ENCODE results near the gene ATG7.

- TF ChIP-seq, protein P1, sequence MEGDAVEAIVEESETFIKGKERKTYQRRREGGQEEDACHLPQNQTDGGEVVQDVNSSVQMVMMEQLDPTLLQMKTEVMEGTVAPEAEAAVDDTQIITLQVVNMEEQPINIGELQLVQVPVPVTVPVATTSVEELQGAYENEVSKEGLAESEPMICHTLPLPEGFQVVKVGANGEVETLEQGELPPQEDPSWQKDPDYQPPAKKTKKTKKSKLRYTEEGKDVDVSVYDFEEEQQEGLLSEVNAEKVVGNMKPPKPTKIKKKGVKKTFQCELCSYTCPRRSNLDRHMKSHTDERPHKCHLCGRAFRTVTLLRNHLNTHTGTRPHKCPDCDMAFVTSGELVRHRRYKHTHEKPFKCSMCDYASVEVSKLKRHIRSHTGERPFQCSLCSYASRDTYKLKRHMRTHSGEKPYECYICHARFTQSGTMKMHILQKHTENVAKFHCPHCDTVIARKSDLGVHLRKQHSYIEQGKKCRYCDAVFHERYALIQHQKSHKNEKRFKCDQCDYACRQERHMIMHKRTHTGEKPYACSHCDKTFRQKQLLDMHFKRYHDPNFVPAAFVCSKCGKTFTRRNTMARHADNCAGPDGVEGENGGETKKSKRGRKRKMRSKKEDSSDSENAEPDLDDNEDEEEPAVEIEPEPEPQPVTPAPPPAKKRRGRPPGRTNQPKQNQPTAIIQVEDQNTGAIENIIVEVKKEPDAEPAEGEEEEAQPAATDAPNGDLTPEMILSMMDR (IDR thresholded peaks at IDR 0.05), result no peak
- TF ChIP-seq POLR2A (IDR thresholded peaks at IDR 0.05; ENCODE audit: low read depth), result no peak
- no peak for TF ChIP-seq POLR2AphosphoS5 (IDR thresholded peaks at IDR 0.05)
Measured at GRCh38 chr3:11438646-11439045, 166.4 kb downstream of the ATG7 start.
